Caco-2 (cell line): ENCODE results near the gene FAM168A. TPM values are rescaled to one million over a fixed set of nuclear protein-coding genes. Genes with fewer than 3 reads are reported as not detected.

ENCODE experiments used
- BruUV-seq: library from RNA; stranded (reverse); fragments of 400-500 nt; replicated peaks from 2 replicates; lab custom pipeline; 2021; lab: Mats Ljungman, UMichigan
- CTCF ChIA-PET: fragments of 300-600 bp; sonication (Branson Sonifier 250); formaldehyde crosslinking; loops from one replicate; lab custom pipeline; 2022; ENCODE audit warnings: antibody characterized with exemption; lab: Charles Lee
- POLR2A ChIA-PET: fragments of 300-600 bp; sonication (Branson Sonifier 250); formaldehyde crosslinking; loops from one replicate; lab custom pipeline; 2022; ENCODE audit warnings: antibody characterized with exemption; lab: Charles Lee
- DNase-seq, 2 experiments: peaks; one replicate each; pipeline versions ENCODE4 v3.0.0 to v3.0.0-alpha.2; 2020 to 2022
- H3K27me3 ChIP-seq: replicated peaks from 2 replicates; pipeline ENCODE4 v1.6.0; 2011; ENCODE audit warnings: low read length; ENCODE audit not compliant: control insufficient read depth, insufficient read depth
- H3K36me3 ChIP-seq: 2 replicates; pipeline ENCODE4 v1.5.1; 2011; ENCODE audit warnings: low read length; ENCODE audit not compliant: control insufficient read depth, insufficient read depth
- H3K4me1 ChIP-seq: fragments of 250-450 bp; sonication (Bioruptor Pico); 2 replicates; pipeline ENCODE4 v1.5.1; 2020; ENCODE audit warnings: mild to moderate bottlenecking
- H3K4me3 ChIP-seq: 2 replicates; pipeline ENCODE4 v1.5.1; 2011; ENCODE audit warnings: low read depth, mild to moderate bottlenecking, control low read depth, low read length
- H3K9me3 ChIP-seq: fragments of 250-450 bp; sonication (Bioruptor Pico); 2 replicates; pipeline ENCODE4 v1.5.1; 2020; ENCODE audit warnings: mild to moderate bottlenecking, moderate library complexity
- H3K27ac Mint-ChIP-seq: one replicate; pipeline ENCODE4 v1.8.0; 2022; ENCODE audit warnings: mixed read lengths; ENCODE audit not compliant: unreplicated experiment
- H3K27me3 Mint-ChIP-seq: one replicate; pipeline ENCODE4 v1.8.0; 2022; ENCODE audit warnings: mixed read lengths; ENCODE audit not compliant: insufficient read depth, unreplicated experiment
- H3K36me3 Mint-ChIP-seq: one replicate; pipeline ENCODE4 v1.8.0; 2022; ENCODE audit warnings: mild to moderate bottlenecking, mixed read lengths; ENCODE audit not compliant: insufficient read depth, unreplicated experiment
- H3K4me1 Mint-ChIP-seq: one replicate; pipeline ENCODE4 v1.8.0; 2022; ENCODE audit warnings: low read depth, mixed read lengths; ENCODE audit not compliant: unreplicated experiment
- H3K4me3 Mint-ChIP-seq: one replicate; pipeline ENCODE4 v1.8.0; 2022; ENCODE audit warnings: mild to moderate bottlenecking, moderate library complexity, mixed read lengths; ENCODE audit not compliant: unreplicated experiment
- H3K9me3 Mint-ChIP-seq: one replicate; pipeline ENCODE4 v1.8.0; 2022; ENCODE audit warnings: mixed read lengths; ENCODE audit not compliant: unreplicated experiment
- CTCF ChIP-seq, 2 experiments: fragments of 200-600 bp in 1 of 2; IDR thresholded peaks; 1 replicate in 1 of 2; 2 replicates in 1 of 2; pipeline versions ENCODE4 v1.5.1 to v1.8.0; 2011 to 2022; ENCODE audit warnings: antibody characterized with exemption in 1 of 2, control low read depth in 1 of 2, inconsistent platforms in 1 of 2, low read depth in 1 of 2, low read length in 1 of 2, mild to moderate bottlenecking in 1 of 2, moderate library complexity in 1 of 2; ENCODE audit not compliant: insufficient read depth in 1 of 2, severe bottlenecking in 1 of 2, unreplicated experiment in 1 of 2
- intact Hi-C: fragments of 100-400 bp; cut with micrococcal nuclease; formaldehyde crosslinking; loops from one replicate; pipeline ENCODE4 v1.10.0; 2022; ENCODE audit not compliant: unreplicated experiment
- total RNA-seq: library from RNA; stranded (reverse); gene quantifications from 2 replicates; pipeline ENCODE4 v1.2.3, GENCODE V29; 2022

Gene FAM168A
- total RNA-seq, 1 experiment from 2014 or later = 46.0 TPM

- no peaks in the 10 kb centered on the region for H3K9me3 Mint-ChIP-seq
- TF ChIP-seq CTCF (IDR thresholded peaks at IDR 0.05; ENCODE audit: insufficient read depth in 1 of 2, low read depth in 1 of 2, low read length in 1 of 2, severe bottlenecking in 1 of 2, unreplicated experiment in 1 of 2) = no peak
- CTCF ChIA-PET = interaction anchor here (0.6 kb wide), 1 partner anchor 24 kb away, joined by 3 read pairs; no protein-coding TSS in a partner anchor
These were observed 61.0 kb downstream of the FAM168A start for GRCh38 chr11:73536961-73537360.

GRCh38 chr11:73532310-73532709 lies 65.6 kb downstream of the FAM168A start:
- no peaks in the 10 kb centered on the region for H3K9me3 ChIP-seq
- no peaks in the 10 kb centered on the region for H3K27me3 Mint-ChIP-seq
- H3K27me3 ChIP-seq = no peaks in the 10 kb centered on the region
- no peak overlapping the region for H3K4me3 Mint-ChIP-seq
- intact Hi-C loops = no loop called here
- H3K4me1 Mint-ChIP-seq = peaks cover 9% of the 10 kb centered on the region
- no peak overlapping the region for H3K27ac Mint-ChIP-seq
- ChIA-PET POLR2A (interaction anchor here (0.6 kb wide), 1 partner anchor 384 kb away, joined by 4 read pairs; no protein-coding TSS in a partner anchor), CTCF (no interaction called here)
- TF ChIP-seq CTCF (IDR thresholded peaks at IDR 0.05; ENCODE audit: insufficient read depth in 1 of 2, low read depth in 1 of 2, low read length in 1 of 2, severe bottlenecking in 1 of 2, unreplicated experiment in 1 of 2) = no peak
- no peaks in the 10 kb centered on the region for H3K36me3 ChIP-seq
- no peak for DNase-seq
- no peaks in the 10 kb centered on the region for H3K36me3 Mint-ChIP-seq
- BruUV-seq = no TSS peak
- H3K9me3 Mint-ChIP-seq = no peaks in the 10 kb centered on the region
- H3K4me3 ChIP-seq = no peak overlapping the region
- peaks cover 15% of the 10 kb centered on the region for H3K4me1 ChIP-seq

More at GRCh38 chr11:73536961-73537360, 61.0 kb downstream of the FAM168A start:
- no TSS peak for BruUV-seq
- Mint-ChIP-seq H3K27me3 (no peaks in the 10 kb centered on the region), H3K4me1 (no peaks in the 10 kb centered on the region), H3K36me3 (no peaks in the 10 kb centered on the region), H3K4me3 (no peak overlapping the region), H3K27ac (no peak overlapping the region)
- no peaks in the 10 kb centered on the region for H3K27me3 ChIP-seq
- H3K36me3 ChIP-seq = no peaks in the 10 kb centered on the region
- no peak for DNase-seq
- no peak overlapping the region for H3K4me3 ChIP-seq
- intact Hi-C loops = no loop called here
- H3K4me1 ChIP-seq = no peaks in the 10 kb centered on the region
- POLR2A ChIA-PET = no interaction called here
- no peaks in the 10 kb centered on the region for H3K9me3 ChIP-seq

GRCh38 chr11:73531386-73531785 lies 66.5 kb downstream of the FAM168A start:
- H3K27ac Mint-ChIP-seq = no peak overlapping the region
- Histone ChIP-seq H3K9me3 (no peaks in the 10 kb centered on the region), H3K4me3 (no peak overlapping the region), H3K36me3 (no peaks in the 10 kb centered on the region), H3K27me3 (no peaks in the 10 kb centered on the region), H3K4me1 (peaks cover 15% of the 10 kb centered on the region)
- no peaks in the 10 kb centered on the region for H3K36me3 Mint-ChIP-seq
- intact Hi-C loops = no loop called here
- ChIA-PET POLR2A (no interaction called here), CTCF (no interaction called here)
- no TSS peak for BruUV-seq
- no peak overlapping the region for H3K4me3 Mint-ChIP-seq
- H3K9me3 Mint-ChIP-seq = no peaks in the 10 kb centered on the region
- peaks cover 9% of the 10 kb centered on the region for H3K4me1 Mint-ChIP-seq
- no peaks in the 10 kb centered on the region for H3K27me3 Mint-ChIP-seq
- TF ChIP-seq CTCF (IDR thresholded peaks at IDR 0.05; ENCODE audit: insufficient read depth in 1 of 2, low read depth in 1 of 2, low read length in 1 of 2, severe bottlenecking in 1 of 2, unreplicated experiment in 1 of 2) = no peak
- DNase-seq = no peak
